ENCODE data around the gene SAMD10. TPM values are rescaled to one million over a fixed set of nuclear protein-coding genes. Genes with fewer than 3 reads are reported as not detected.

The SAMD10 gene
- total RNA-seq, 1 donor from 2014 or later: 9.0 TPM

- intact Hi-C loops (cut with micrococcal nuclease): loop anchor here (5.0 kb wide), 2 partner anchors 317 to 407 kb away; partner anchors contain the start of gene FNDC11
- ChIA-PET POLR2A (interaction anchor here (0.6 kb wide), 1 partner anchor 336 kb away, joined by 4 read pairs; no protein-coding TSS in a partner anchor), CTCF (no interaction called here)
- H3K9me3 Mint-ChIP-seq: no peaks in the 10 kb centered on the region
- H3K36me3 Mint-ChIP-seq (ENCODE audit: low read depth): peaks cover 14% of the 10 kb centered on the region
- DNase-seq (no peak), ATAC-seq (ENCODE audit: low read depth) (no peak)
- peaks cover 24% of the 10 kb centered on the region for H3K4me1 Mint-ChIP-seq
- TF ChIP-seq CTCF (IDR thresholded peaks at IDR 0.05): no peak
- H3K4me3 Mint-ChIP-seq: no peak overlapping the region
- H3K27ac Mint-ChIP-seq: no peak overlapping the region
- H3K27me3 Mint-ChIP-seq: no peaks in the 10 kb centered on the region
These were observed 20.3 kb downstream of the SAMD10 start for GRCh38 chr20:63958964-63959698.

GRCh38 chr20:63958471-63958870 is 21.0 kb downstream of the SAMD10 start:
- DNase-seq (no peak), ATAC-seq (ENCODE audit: low read depth) (no peak)
- Mint-ChIP-seq H3K4me1 (peaks cover 31% of the 10 kb centered on the region), H3K9me3 (no peaks in the 10 kb centered on the region), H3K27me3 (no peaks in the 10 kb centered on the region), H3K4me3 (no peak overlapping the region), H3K27ac (no peak overlapping the region), H3K36me3 (ENCODE audit: low read depth) (peaks cover 14% of the 10 kb centered on the region)
- no peak for TF ChIP-seq CTCF (IDR thresholded peaks at IDR 0.05)
- ChIA-PET CTCF (no interaction called here), POLR2A (no interaction called here)
- intact Hi-C loops (cut with micrococcal nuclease): loop anchor here (5.0 kb wide), 2 partner anchors 316 to 406 kb away; partner anchors contain the start of gene FNDC11

- peaks cover 34% of the 10 kb centered on the region for H3K4me1 Mint-ChIP-seq
- no peaks in the 10 kb centered on the region for H3K27me3 Mint-ChIP-seq
- ChIA-PET POLR2A (interaction anchor here (0.6 to 2.2 kb wide), 5 partner anchors 11 to 429 kb away, joined by 4 to 13 read pairs (median 9); partner anchors contain the start of genes ARFRP1, TPD52L2 and ZGPAT), CTCF (no interaction called here)
- H3K27ac Mint-ChIP-seq: peak overlapping the region; percentile 79
- no peaks in the 10 kb centered on the region for H3K9me3 Mint-ChIP-seq
- intact Hi-C loops (cut with micrococcal nuclease): loop anchor here (5.0 kb wide), 2 partner anchors 316 to 406 kb away; partner anchors contain the start of gene FNDC11
- H3K36me3 Mint-ChIP-seq (ENCODE audit: low read depth): peaks cover 13% of the 10 kb centered on the region
- H3K4me3 Mint-ChIP-seq: no peak overlapping the region
- ATAC-seq (ENCODE audit: low read depth) (no peak), DNase-seq (no peak)
- no peak for TF ChIP-seq CTCF (IDR thresholded peaks at IDR 0.05)
These were observed 21.6 kb downstream of the SAMD10 start for GRCh38 chr20:63957690-63958441.

GRCh38 chr20:63957004-63957689 is 22.3 kb downstream of the SAMD10 start:
- H3K27me3 Mint-ChIP-seq: no peaks in the 10 kb centered on the region
- H3K4me3 Mint-ChIP-seq: peak overlapping the region; percentile 87

More at GRCh38 chr20:63957004-63957689, 22.3 kb downstream of the SAMD10 start:
- ChIA-PET CTCF (interaction anchor here (0.9 to 1.3 kb wide), 3 partner anchors 24 to 419 kb away, joined by 3 to 6 read pairs (median 4); partner anchors contain the start of gene PTK6), POLR2A (interaction anchor here (0.6 to 2.2 kb wide), 8 partner anchors 11 to 436 kb away, joined by 4 to 13 read pairs (median 9); partner anchors contain the start of genes ARFRP1, GMEB2, PPDPF and PTK6)
- no peaks in the 10 kb centered on the region for H3K9me3 Mint-ChIP-seq
- peak overlapping the region; percentile 85 for H3K27ac Mint-ChIP-seq
- DNase-seq: peak; percentile 65
- peaks cover 39% of the 10 kb centered on the region for H3K4me1 Mint-ChIP-seq
- intact Hi-C loops (cut with micrococcal nuclease): loop anchor here (5.0 kb wide), 2 partner anchors 315 to 405 kb away; partner anchors contain the start of gene FNDC11
- peaks cover 8% of the 10 kb centered on the region for H3K36me3 Mint-ChIP-seq (ENCODE audit: low read depth)
- peak; percentile 31 for ATAC-seq (ENCODE audit: low read depth)
- no peak for TF ChIP-seq CTCF (IDR thresholded peaks at IDR 0.05)

Measured in activated B cell treated with CpG ODN at 0.5 μM for 24 hours (primary cell).